Panc1 (cell line): ENCODE data around the gene ZNF616. TPM values are rescaled to one million over a fixed set of nuclear protein-coding genes. Genes with fewer than 3 reads are reported as not detected.

ENCODE experiments used
- ATAC-seq: fragments of 200-7000 bp; cut with Tn5 transposase; 2 replicates; pipeline ENCODE4 v1.9.1; 2020; ENCODE audit warnings: mild to moderate bottlenecking, moderate library complexity
- BruUV-seq: library from RNA; stranded (reverse); fragments of 400-500 nt; replicated peaks from 2 replicates; lab custom pipeline; 2021; lab: Mats Ljungman, UMichigan
- CTCF ChIA-PET: fragments of 300-600 bp; sonication (Branson Sonifier 250); formaldehyde crosslinking; loops from one replicate; lab custom pipeline; 2022; ENCODE audit warnings: antibody characterized with exemption; lab: Charles Lee
- POLR2A ChIA-PET: fragments of 300-600 bp; sonication (Branson Sonifier 250); formaldehyde crosslinking; loops from one replicate; lab custom pipeline; 2022; ENCODE audit warnings: antibody characterized with exemption; lab: Charles Lee
- DNase-seq: peaks from one replicate; pipeline ENCODE4 v3.0.0-alpha.2; 2010; ENCODE audit warnings: low read depth, low spot score
- H3K27ac ChIP-seq: 2 replicates; pipeline ENCODE4 v1.5.1; 2011; ENCODE audit warnings: mild to moderate bottlenecking, low read length, inconsistent platforms
- H3K27me3 ChIP-seq: fragments of 200-500 bp; sonication (Bioruptor generic); 2 replicates; pipeline ENCODE4 v1.6.0; 2014; ENCODE audit warnings: low read length, inconsistent platforms; ENCODE audit not compliant: control insufficient read depth, insufficient read depth
- H3K36me3 ChIP-seq: fragments of 200-500 bp; sonication (Bioruptor generic); 2 replicates; pipeline ENCODE4 v1.5.1; 2014; ENCODE audit warnings: inconsistent platforms, mild to moderate bottlenecking, low read length, moderate library complexity; ENCODE audit not compliant: control insufficient read depth, insufficient read depth
- H3K4me1 ChIP-seq: 2 replicates; pipeline ENCODE4 v1.5.1; 2011; ENCODE audit warnings: inconsistent platforms, mild to moderate bottlenecking, low read length, moderate library complexity; ENCODE audit not compliant: control insufficient read depth, insufficient read depth
- H3K4me3 ChIP-seq, 2 experiments: 2 replicates each; pipeline ENCODE4 v1.5.1; 2011 to 2012; ENCODE audit warnings: low read depth in 2 of 2, low read length in 2 of 2, mild to moderate bottlenecking in 2 of 2, inconsistent platforms in 1 of 2, moderate library complexity in 1 of 2
- H3K9me3 ChIP-seq: fragments of 200-500 bp; sonication (Bioruptor generic); 2 replicates; pipeline ENCODE4 v1.5.1; 2014; ENCODE audit warnings: low read depth, mild to moderate bottlenecking, inconsistent platforms, low read length, moderate library complexity; ENCODE audit not compliant: control insufficient read depth, insufficient read depth
- CTCF ChIP-seq: fragments of 450-650 bp; IDR thresholded peaks from 2 replicates; pipeline ENCODE4 v1.5.1; 2017; ENCODE audit warnings: mild to moderate bottlenecking
- POLR2AphosphoS5 ChIP-seq: IDR thresholded peaks from 2 replicates; pipeline ENCODE4 v1.6.1; 2012; ENCODE audit warnings: mild to moderate bottlenecking, low read depth, low read length, moderate library complexity
- REST ChIP-seq, 2 experiments: IDR thresholded peaks; 2 replicates each; pipeline ENCODE4 v1.6.1; 2011 to 2012; ENCODE audit warnings: low read depth in 2 of 2, control low read depth in 1 of 2, low read length in 1 of 2, mild to moderate bottlenecking in 1 of 2, moderate library complexity in 1 of 2; ENCODE audit not compliant: insufficient read depth in 1 of 2
- SIN3A ChIP-seq: IDR thresholded peaks from 2 replicates; pipeline ENCODE4 v1.6.1; 2012; ENCODE audit warnings: low read depth, mild to moderate bottlenecking, low read length, moderate library complexity, borderline replicate concordance; ENCODE audit not compliant: insufficient read depth
- TCF7L2 ChIP-seq: IDR thresholded peaks from 2 replicates; pipeline ENCODE4 v1.6.1; 2011; ENCODE audit warnings: mild to moderate bottlenecking, low read depth, low read length, inconsistent platforms
- in situ Hi-C: cut with HindIII; loops from 2 replicates; pipeline ENCODE4 v1.10.0; 2016; ENCODE audit warnings: low sequenced_read_pairs, low pct_unique_long_range_greater_than_20kb
- intact Hi-C: fragments of 100-400 bp; cut with micrococcal nuclease; formaldehyde crosslinking; loops from one replicate; pipeline ENCODE4 v1.10.0; 2022; ENCODE audit not compliant: unreplicated experiment
- total RNA-seq: library from RNA; stranded (reverse); gene quantifications from one replicate; pipeline ENCODE4 v1.2.1, GENCODE V29; 2021; ENCODE audit not compliant: unreplicated experiment

ZNF616 gene
- total RNA-seq, 1 experiment from 2014 or later: 5.3 TPM

GRCh38 chr19:52069653-52070052 is 70.1 kb downstream of the ZNF616 start:
- TF ChIP-seq REST (IDR thresholded peaks at IDR 0.05; ENCODE audit: insufficient read depth in 1 of 2, low read depth in 2 of 2, low read length in 1 of 2) (no peak), TCF7L2 (no peak), POLR2AphosphoS5 (no peak), SIN3A (no peak), CTCF (no peak)
- Histone ChIP-seq H3K27ac (no peak overlapping the region), H3K9me3 (peaks cover 62% of the 10 kb centered on the region), H3K36me3 (0 out of 2 replicates have a peak, but pooled peaks cover 2% of the 10 kb centered on the region), H3K4me3 (no peak overlapping the region), H3K27me3 (no peaks in the 10 kb centered on the region), H3K4me1 (no peaks in the 10 kb centered on the region)
- ChIA-PET CTCF (no interaction called here), POLR2A (no interaction called here)
- BruUV-seq: no TSS peak
- intact Hi-C loops (no loop called here), in situ Hi-C loops (no loop called here)
- ATAC-seq (no peak), DNase-seq (no peak)

GRCh38 chr19:52066258-52066863 is 73.4 kb downstream of the ZNF616 start:
- Histone ChIP-seq H3K4me1 (no peaks in the 10 kb centered on the region), H3K4me3 (no peak overlapping the region)

More at GRCh38 chr19:52066258-52066863, 73.4 kb downstream of the ZNF616 start:
- no peaks in the 10 kb centered on the region for H3K27me3 ChIP-seq
- H3K27ac ChIP-seq: no peak overlapping the region
- no peak for ATAC-seq
- in situ Hi-C loops (no loop called here), intact Hi-C loops (no loop called here)
- H3K9me3 ChIP-seq: peaks cover 58% of the 10 kb centered on the region
- TF ChIP-seq CTCF (no peak), REST (IDR thresholded peaks at IDR 0.05; ENCODE audit: insufficient read depth in 1 of 2, low read depth in 2 of 2, low read length in 1 of 2) (no peak), TCF7L2 (no peak), POLR2AphosphoS5 (no peak), SIN3A (no peak)
- no peak for DNase-seq
- ChIA-PET POLR2A (no interaction called here), CTCF (no interaction called here)
- H3K36me3 ChIP-seq: 0 out of 2 replicates have a peak, but pooled peaks cover 2% of the 10 kb centered on the region
- no TSS peak for BruUV-seq
